IMR-90 (cell line): ENCODE data around the gene CAMTA1. TPM values are rescaled to one million over a fixed set of nuclear protein-coding genes. Genes with fewer than 3 reads are reported as not detected.
A peak's percentile ranks its signal among the peaks of the same experiment; 100 is the strongest.

Experiments used
- ATAC-seq: fragments of 200-7000 bp; cut with Tn5 transposase; 2 replicates; pipeline ENCODE4 v1.9.1; 2020; ENCODE audit warnings: low read depth, mild to moderate bottlenecking, moderate library complexity
- BruUV-seq: library from RNA; stranded (reverse); fragments of 400-500 nt; replicated peaks from 2 replicates; lab custom pipeline; 2021; lab: Mats Ljungman, UMichigan
- CTCF ChIA-PET: fragments of 300-600 bp; formaldehyde crosslinking; extraction: SDS; loops from one replicate; lab custom pipeline; 2021; ENCODE audit warnings: antibody characterized with exemption; lab: Yijun Ruan, JAX
- POLR2A ChIA-PET: fragments of 300-600 bp; sonication (Branson Sonifier 250); formaldehyde crosslinking; loops from one replicate; lab custom pipeline; 2022; ENCODE audit warnings: antibody characterized with exemption; ENCODE audit not compliant: unreplicated experiment; lab: Charles Lee
- DNase-seq: peaks from one replicate; pipeline ENCODE4 v3.0.0; 2013
- H2AFZ ChIP-seq: replicated peaks from 2 replicates; pipeline ENCODE3; 2013; ENCODE audit warnings: low read length, mild to moderate bottlenecking; ENCODE audit not compliant: poor library complexity
- H2AK5ac ChIP-seq: 2 replicates; pipeline ENCODE4 v1.6.1; 2013; ENCODE audit warnings: low read depth, low read length, inconsistent platforms
- H2AK9ac ChIP-seq: replicated peaks from 2 replicates; pipeline ENCODE3; 2013; ENCODE audit warnings: mild to moderate bottlenecking, low read depth, low read length, moderate library complexity; ENCODE audit not compliant: poor library complexity
- H2BK120ac ChIP-seq: 2 replicates; pipeline ENCODE4 v1.6.1; 2013; ENCODE audit warnings: low read depth, low read length, inconsistent platforms
- H2BK15ac ChIP-seq: 3 replicates; pipeline ENCODE4 v1.6.1; 2013; ENCODE audit warnings: low read depth, low read length, inconsistent platforms
- H2BK20ac ChIP-seq: 2 replicates; pipeline ENCODE4 v1.6.1; 2013; ENCODE audit warnings: low read depth, mild to moderate bottlenecking, inconsistent platforms, low read length, moderate library complexity
- H2BK5ac ChIP-seq: 2 replicates; pipeline ENCODE4 v1.6.1; 2013; ENCODE audit warnings: mild to moderate bottlenecking, low read depth, low read length, inconsistent platforms; ENCODE audit not compliant: poor library complexity, severe bottlenecking
- H3K14ac ChIP-seq: replicated peaks from 2 replicates; pipeline ENCODE4 v1.6.1; 2013; ENCODE audit warnings: low read depth, low read length, inconsistent platforms
- H3K18ac ChIP-seq: 2 replicates; pipeline ENCODE4 v1.6.1; 2013; ENCODE audit warnings: low read depth, low read length, control low read depth
- H3K23ac ChIP-seq: 2 replicates; pipeline ENCODE4 v1.6.1; 2013; ENCODE audit warnings: low read depth, low read length, inconsistent platforms
- H3K27ac ChIP-seq: 2 replicates; pipeline ENCODE4 v1.5.1; 2013; ENCODE audit warnings: mild to moderate bottlenecking, control low read depth, low read length; ENCODE audit not compliant: insufficient read depth
- H3K27me3 ChIP-seq: 2 replicates; pipeline ENCODE4 v1.6.1; 2013; ENCODE audit warnings: low read length; ENCODE audit not compliant: control insufficient read depth, insufficient read depth
- H3K36me3 ChIP-seq: 2 replicates; pipeline ENCODE4 v1.6.1; 2013; ENCODE audit warnings: low read length, mixed read lengths; ENCODE audit not compliant: control insufficient read depth, insufficient read depth
- H3K4ac ChIP-seq: 2 replicates; pipeline ENCODE4 v1.6.1; 2013; ENCODE audit warnings: low read depth, low read length, inconsistent platforms
- H3K4me1 ChIP-seq: 2 replicates; pipeline ENCODE4 v1.6.1; 2013; ENCODE audit warnings: low read length, mixed read lengths; ENCODE audit not compliant: control insufficient read depth, insufficient read depth
- H3K4me2 ChIP-seq: 2 replicates; pipeline ENCODE4 v1.6.1; 2013; ENCODE audit warnings: low read depth, mild to moderate bottlenecking, control low read depth, low read length, moderate library complexity
- H3K4me3 ChIP-seq: 2 replicates; pipeline ENCODE4 v1.5.1; 2013; ENCODE audit warnings: low read depth, mild to moderate bottlenecking, control low read depth, low read length, moderate library complexity; ENCODE audit not compliant: insufficient read depth
- H3K56ac ChIP-seq: 2 replicates; pipeline ENCODE4 v1.6.1; 2013; ENCODE audit warnings: low read length, inconsistent platforms; ENCODE audit not compliant: insufficient read depth; ENCODE audit errors: extremely low read depth
- H3K79me1 ChIP-seq, 2 experiments: 2 replicates each; pipeline ENCODE4 v1.6.1; 2013; ENCODE audit warnings: low read length in 2 of 2, inconsistent platforms in 1 of 2, low read depth in 1 of 2
- H3K9ac ChIP-seq: 2 replicates; pipeline ENCODE4 v1.6.1; 2013; ENCODE audit warnings: low read depth, low read length, control low read depth
- H3K9me1 ChIP-seq: 2 replicates; pipeline ENCODE4 v1.6.1; 2013; ENCODE audit warnings: low read length, inconsistent platforms; ENCODE audit not compliant: insufficient read depth
- H3K9me3 ChIP-seq: 2 replicates; pipeline ENCODE4 v1.6.1; 2013; ENCODE audit warnings: low read length; ENCODE audit not compliant: control insufficient read depth, insufficient read depth
- H4K20me1 ChIP-seq: 2 replicates; pipeline ENCODE4 v1.6.1; 2013; ENCODE audit warnings: low read length, inconsistent platforms; ENCODE audit not compliant: insufficient read depth
- H4K5ac ChIP-seq: 2 replicates; pipeline ENCODE4 v1.6.1; 2013; ENCODE audit warnings: mild to moderate bottlenecking, low read depth, low read length, control low read depth
- H4K8ac ChIP-seq, 2 experiments: 2 replicates each; pipeline ENCODE4 v1.6.1; 2013; ENCODE audit warnings: low read depth in 2 of 2, low read length in 2 of 2, control low read depth in 1 of 2, inconsistent platforms in 1 of 2
- H4K91ac ChIP-seq: 2 replicates; pipeline ENCODE4 v1.6.1; 2013; ENCODE audit warnings: low read depth, low read length, inconsistent platforms; ENCODE audit not compliant: insufficient read depth
- BHLHE40 ChIP-seq: fragments of 150-350 bp; IDR thresholded peaks from 2 replicates; pipeline ENCODE4 v1.6.1; 2016; ENCODE audit warnings: mild to moderate bottlenecking, low read depth, low read length
- CEBPB ChIP-seq: IDR thresholded peaks from 2 replicates; pipeline ENCODE4 v1.6.1; 2012; ENCODE audit warnings: low read depth, low read length, improper control_type of control experiment
- CHD1 ChIP-seq: IDR thresholded peaks from 2 replicates; pipeline ENCODE4 v1.6.1; 2012; ENCODE audit warnings: low read depth, low read length, improper control_type of control experiment
- CTCF ChIP-seq: conservative IDR thresholded peaks from 2 replicates; pipeline ENCODE4 v1.5.1; 2012; ENCODE audit warnings: mild to moderate bottlenecking, low read depth, low read length, improper control_type of control experiment
- ELK1 ChIP-seq: fragments of 150-350 bp; IDR thresholded peaks from 2 replicates; pipeline ENCODE4 v1.6.1; 2016; ENCODE audit warnings: low read depth, mild to moderate bottlenecking, low read length, moderate library complexity, borderline replicate concordance
- FOS ChIP-seq: fragments of 150-350 bp; IDR thresholded peaks from 2 replicates; pipeline ENCODE4 v1.6.1; 2016; ENCODE audit warnings: low read depth, low read length
- MAFK ChIP-seq: IDR thresholded peaks from 2 replicates; pipeline ENCODE4 v1.6.1; 2012; ENCODE audit warnings: low read depth, low read length, improper control_type of control experiment
- MAZ ChIP-seq: IDR thresholded peaks from 2 replicates; pipeline ENCODE4 v1.6.1; 2012; ENCODE audit warnings: low read depth, mild to moderate bottlenecking, low read length, improper control_type of control experiment, moderate library complexity, borderline replicate concordance
- MXI1 ChIP-seq: IDR thresholded peaks from 2 replicates; pipeline ENCODE4 v1.6.1; 2012; ENCODE audit warnings: low read depth, mild to moderate bottlenecking, low read length, moderate library complexity, borderline replicate concordance
- NFE2L2 ChIP-seq: fragments of 150-350 bp; IDR thresholded peaks from 2 replicates; pipeline ENCODE4 v1.6.1; 2016; ENCODE audit warnings: low read depth, mild to moderate bottlenecking, low read length
- POLR2A ChIP-seq: IDR thresholded peaks from 2 replicates; pipeline ENCODE4 v1.6.1; 2012; ENCODE audit warnings: mild to moderate bottlenecking, low read depth, low read length
- RAD21 ChIP-seq: IDR thresholded peaks from 2 replicates; pipeline ENCODE4 v1.6.1; 2012; ENCODE audit warnings: low read length, improper control_type of control experiment
- RCOR1 ChIP-seq: IDR thresholded peaks from 2 replicates; pipeline ENCODE4 v1.6.1; 2012; ENCODE audit warnings: mild to moderate bottlenecking, low read length, improper control_type of control experiment; ENCODE audit not compliant: insufficient replicate concordance
- RFX5 ChIP-seq: IDR thresholded peaks from 2 replicates; pipeline ENCODE4 v1.8.0; 2012; ENCODE audit warnings: low read depth, mild to moderate bottlenecking, low read length, moderate library complexity
- SMC3 ChIP-seq: fragments of 150-350 bp; IDR thresholded peaks from 2 replicates; pipeline ENCODE4 v1.6.1; 2016; ENCODE audit warnings: low read depth, mild to moderate bottlenecking, antibody characterized with exemption, low read length, moderate library complexity
- USF2 ChIP-seq: fragments of 150-350 bp; IDR thresholded peaks from 2 replicates; pipeline ENCODE4 v1.6.1; 2017; ENCODE audit warnings: mild to moderate bottlenecking, antibody characterized with exemption, low read length, low read depth
- WGBS, 2 experiments: methylation state at CpG; one replicate each; pipeline versions ENCODE4 v1.1.5 to v1.1.7; 2013; ENCODE audit warnings: missing lambda C conversion rate in 2 of 2; ENCODE audit not compliant: insufficient read length in 1 of 2; ENCODE audit errors: extremely low coverage in 2 of 2; 5-methylcytosine and 5-hydroxymethylcytosine counted together
- dilution Hi-C: fragments of 300-500 bp; cut with HindIII; formaldehyde crosslinking; loops from one replicate; pipeline ENCODE4 v1.14.3; 2018; ENCODE audit warnings: low sequenced_read_pairs; ENCODE audit not compliant: unreplicated experiment
- in situ Hi-C: fragments of 300-500 bp; cut with MboI; formaldehyde crosslinking; loops from 3 replicates; pipeline ENCODE4 v1.14.3; 2019; ENCODE audit warnings: low sequenced_read_pairs, inconsistent platforms, mixed read lengths
- intact Hi-C: fragments of 100-400 bp; cut with micrococcal nuclease; formaldehyde crosslinking; loops from 2 replicates; pipeline ENCODE4 v1.10.0; 2022
- polyA plus RNA-seq, 3 experiments: library from polyadenylated mRNA; depleted of rRNA; stranded (reverse); fragments of >200 nt; gene quantifications; 2 replicates each; pipeline ENCODE4 v1.2.3, GENCODE V29; 2012; ENCODE audit warnings: low replicate concordance in 1 of 3
- total RNA-seq: library from RNA; depleted of rRNA; stranded (reverse); fragments of >200 nt; gene quantifications from 2 replicates; pipeline ENCODE4 v1.2.3, GENCODE V29; 2012

Gene CAMTA1
- total and polyA plus RNA-seq, 2 of the 4 experiments (the other 2 are of a cell fraction): 35.5 to 74.3 TPM

- Histone ChIP-seq H3K4ac (no peak overlapping the region), H2BK120ac (no peak overlapping the region), H3K79me1 (no peaks in the 10 kb centered on the region), H3K4me2 (no peak overlapping the region), H3K4me1 (peaks cover 8% of the 10 kb centered on the region), H3K23ac (no peak overlapping the region), H3K27me3 (no peaks in the 10 kb centered on the region), H2BK5ac (no peak overlapping the region), H2AK5ac (no peak overlapping the region), H2AK9ac (no peak overlapping the region), H4K5ac (no peak overlapping the region), H3K9me1 (0 out of 2 replicates have a peak, but pooled peaks cover 3% of the 10 kb centered on the region), H3K9me3 (no peaks in the 10 kb centered on the region), H3K56ac (no peak overlapping the region), H3K4me3 (no peak overlapping the region), H4K20me1 (no peaks in the 10 kb centered on the region), H3K18ac (no peak overlapping the region), H3K27ac (no peak overlapping the region), H3K14ac (no peak overlapping the region), H2BK20ac (no peak overlapping the region), H4K8ac (0 out of 4 replicates have a peak overlapping the region, but pooled peaks of 1 of the 2 experiments have one; percentile 53), H3K36me3 (no peaks in the 10 kb centered on the region), H2BK15ac (no peak overlapping the region), H2AFZ (no peak overlapping the region), H4K91ac (no peak overlapping the region), H3K9ac (no peak overlapping the region)
- intact Hi-C loops (no loop called here), in situ Hi-C loops (no loop called here), dilution Hi-C loops (no loop called here)
- BruUV-seq: no TSS peak
- 92% methylated on average over 2 of the region's 7 CpGs; no CpG with 5 or more reads in 1 of the 2 experiments for WGBS, 2 experiments
- DNase-seq: no peak
- CTCF ChIA-PET: interaction anchor here (1.4 kb wide), 1 partner anchor 260 kb away, joined by 4 read pairs; no protein-coding TSS in a partner anchor
- TF ChIP-seq MXI1: no peak
- no peak for TF ChIP-seq ELK1
- no peak for TF ChIP-seq POLR2A
- TF ChIP-seq RAD21: no peak
- no peak for TF ChIP-seq MAZ
- TF ChIP-seq MAFK: no peak
- TF ChIP-seq RCOR1: no peak
- TF ChIP-seq SMC3: no peak
- TF ChIP-seq CTCF: no peak
- TF ChIP-seq USF2: no peak
- no peak for TF ChIP-seq CEBPB
- TF ChIP-seq CHD1: no peak
- no peak for TF ChIP-seq NFE2L2
- no peak for TF ChIP-seq RFX5
- no peak for TF ChIP-seq FOS
- TF ChIP-seq BHLHE40: no peak
- POLR2A ChIA-PET: no interaction called here
- no peak for ATAC-seq
Measured at GRCh38 chr1:7527733-7528045, 742.4 kb downstream of the CAMTA1 start.
